K562 (cell line): ENCODE results near the gene ZFYVE1. TPM values are rescaled to one million over a fixed set of nuclear protein-coding genes. Genes with fewer than 3 reads are reported as not detected.
A peak's percentile ranks its signal among the peaks of the same experiment; 100 is the strongest.

ENCODE experiments used
- DACH1 ChIP-seq: fragments of 450-650 bp; IDR thresholded peaks from 2 replicates; pipeline ENCODE4 v1.6.1; 2018; ENCODE audit not compliant: partially characterized antibody
- ERF ChIP-seq: fragments of 450-650 bp; formaldehyde crosslinking; IDR thresholded peaks from 2 replicates; pipeline ENCODE4 v1.4.0; 2020; ENCODE audit warnings: mild to moderate bottlenecking, mixed read lengths
- EWSR1 ChIP-seq: fragments of 450-650 bp; IDR thresholded peaks from 2 replicates; pipeline ENCODE4 v1.6.1; 2018; ENCODE audit warnings: borderline replicate concordance, mild to moderate bottlenecking, low read depth, moderate library complexity; ENCODE audit not compliant: partially characterized antibody
- FOSL1 ChIP-seq: fragments of 200-800 bp; sonication (Bioruptor generic); conservative IDR thresholded peaks from 2 replicates; pipeline ENCODE4 v1.6.1; 2016; ENCODE audit warnings: missing genetic modification characterization, missing compliant biosample characterization
- HCFC1 ChIP-seq: IDR thresholded peaks from 2 replicates; pipeline ENCODE4 v1.6.1; 2012; ENCODE audit warnings: low read depth, low read length, improper control_type of control experiment
- JUND ChIP-seq, 2 experiments: IDR thresholded peaks; 2 replicates in 1 of 2; 3 replicates in 1 of 2; pipeline ENCODE4 v1.6.1; 2011; ENCODE audit warnings: borderline replicate concordance in 2 of 2, low read depth in 2 of 2, low read length in 2 of 2, improper control_type of control experiment in 1 of 2, missing biosample characterization in 1 of 2, missing genetic modification characterization in 1 of 2, missing genetic modification reagents in 1 of 2
- KLF1 ChIP-seq: fragments of 450-650 bp; IDR thresholded peaks from 2 replicates; pipeline ENCODE4 v1.6.1; 2016; ENCODE audit warnings: missing genetic modification characterization, missing compliant biosample characterization
- MITF ChIP-seq: IDR thresholded peaks from 2 replicates; pipeline ENCODE4 v1.6.1; 2014; ENCODE audit warnings: antibody characterized with exemption
- MYC ChIP-seq, 2 experiments: fragments of 250-450 bp in 1 of 2; sonication (Bioruptor Pico) in 1 of 2; IDR thresholded peaks; 2 replicates each; pipeline versions ENCODE4 v1.5.1 to v1.6.1; 2012 to 2021; ENCODE audit warnings: low read depth in 2 of 2, borderline replicate concordance in 1 of 2, improper control_type of control experiment in 1 of 2, low read length in 1 of 2, mild to moderate bottlenecking in 1 of 2, moderate library complexity in 1 of 2
- POLR2H ChIP-seq: IDR thresholded peaks from 2 replicates; pipeline ENCODE4 v1.6.1; 2016; ENCODE audit warnings: missing genetic modification characterization, low read depth, mild to moderate bottlenecking, control low read depth, missing compliant biosample characterization, moderate library complexity
- RFX5 ChIP-seq: IDR thresholded peaks from 2 replicates; pipeline ENCODE4 v1.6.1; 2011; ENCODE audit warnings: low read depth, mild to moderate bottlenecking, improper control_type of control experiment, low read length
- SRF ChIP-seq, 2 experiments: fragments of 250-450, 450-650 bp in 1 of 2; sonication (Bioruptor Pico) in 1 of 2; sonication (generic) in 1 of 2; formaldehyde crosslinking; IDR thresholded peaks; 2 replicates each; pipeline versions ENCODE4 v1.5.0 to v1.5.1; 2020 to 2022; ENCODE audit warnings: mild to moderate bottlenecking in 1 of 2, missing genetic modification reagents in 1 of 2
- TAF1 ChIP-seq: IDR thresholded peaks from 2 replicates; pipeline ENCODE4 v1.6.1; 2011; ENCODE audit warnings: mild to moderate bottlenecking, low read length, moderate library complexity; ENCODE audit not compliant: insufficient read depth, control insufficient read depth, severe bottlenecking; ENCODE audit errors: extremely low read depth
- ZKSCAN1 ChIP-seq: fragments of 150-350 bp; IDR thresholded peaks from 2 replicates; pipeline ENCODE4 v1.6.1; 2016; ENCODE audit warnings: low read depth, low read length
- ZNF263 ChIP-seq: sonication (generic); formaldehyde crosslinking; IDR thresholded peaks from 2 replicates; pipeline ENCODE4 v1.8.0; 2022; ENCODE audit warnings: mild to moderate bottlenecking, missing genetic modification reagents, borderline replicate concordance
- polyA plus RNA-seq, 8 experiments: library from polyadenylated mRNA; depleted of rRNA in 4 of 8; stranded (reverse) in 5 of 8; unstranded in 3 of 8; fragments of >200 nt; fragmentation: Nextera tagmentation in 2 of 8; fragmentation: Illumina TruSeq in 1 of 8; extraction: Ambion mirVana in 2 of 8; extraction: Trizol in 1 of 8; gene quantifications; 2 replicates each; pipeline versions ENCODE4 v1.2.1 to v1.2.3, GENCODE V29; 2011 to 2014; ENCODE audit warnings: inconsistent platforms in 1 of 8, missing spikeins in 1 of 8
- total RNA-seq, 7 experiments: library from RNA; depleted of rRNA in 6 of 7; stranded (reverse); fragments of >200 nt in 6 of 7; fragmentation: Illumina TruSeq in 2 of 7; extraction: Trizol in 2 of 7; gene quantifications; 2 replicates each; pipeline versions ENCODE4 v1.2.1 to v1.2.3, GENCODE V29; 2011 to 2021; ENCODE audit warnings: low replicate concordance in 1 of 7
- TF ChIP-seq, protein P1 (sequence below): fragments of 450-650 bp; formaldehyde crosslinking; IDR thresholded peaks from 2 replicates; pipeline ENCODE4 v1.4.0; 2020; ENCODE audit warnings: mild to moderate bottlenecking, mixed read lengths
- TF ChIP-seq, protein P2 (sequence below): fragments of 250-450 bp; sonication (Bioruptor Pico); IDR thresholded peaks from 2 replicates; pipeline ENCODE4 v1.5.0; 2022; ENCODE audit warnings: mild to moderate bottlenecking
- TF ChIP-seq, protein P3 (sequence below): sonication (generic); formaldehyde crosslinking; IDR thresholded peaks from 2 replicates; pipeline ENCODE4 v1.8.0; 2022; ENCODE audit warnings: missing genetic modification reagents, mild to moderate bottlenecking, borderline replicate concordance

The ZFYVE1 gene
- total and polyA plus RNA-seq, 9 of the 15 experiments (the other 6 are each of a cell fraction or from before 2014, with no cell fraction given): 0.62 to 5.5 (median 3.4) TPM

DNA sequence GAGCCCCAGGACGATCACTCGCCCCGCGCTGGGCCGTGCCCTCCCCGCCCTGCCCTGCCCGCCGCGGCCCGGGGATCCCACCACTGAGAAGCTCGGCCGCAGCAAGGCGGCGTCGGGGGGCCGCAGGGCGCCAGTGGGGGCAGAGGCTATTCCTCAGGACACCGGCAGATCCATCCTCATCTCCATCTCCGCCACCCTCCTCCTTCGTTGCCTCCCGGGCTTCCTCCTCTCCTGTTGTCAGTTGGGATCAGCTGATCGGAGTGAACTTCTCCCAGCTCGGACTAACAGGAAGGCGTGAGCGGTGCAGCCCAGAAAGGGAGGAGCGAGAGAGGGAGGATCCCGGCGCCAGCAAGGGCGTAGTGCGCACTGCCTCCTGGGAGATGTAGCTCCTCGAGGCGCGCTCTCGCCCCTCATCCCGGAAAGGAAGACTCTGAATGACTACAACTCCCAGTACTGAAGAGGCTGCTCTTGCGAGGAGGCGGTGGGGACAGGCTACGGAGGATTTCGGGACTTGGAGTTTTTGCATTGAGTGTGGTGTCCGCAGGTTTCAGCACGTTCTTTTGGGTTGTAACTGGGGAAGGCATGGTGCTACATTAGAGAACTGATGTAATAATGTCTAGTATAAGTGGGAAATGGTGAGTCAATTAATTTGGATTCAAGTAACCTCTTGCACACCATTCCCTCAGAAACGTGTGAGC lies at the start of gene ZFYVE1 (continued):
- TF ChIP-seq, protein P1, sequence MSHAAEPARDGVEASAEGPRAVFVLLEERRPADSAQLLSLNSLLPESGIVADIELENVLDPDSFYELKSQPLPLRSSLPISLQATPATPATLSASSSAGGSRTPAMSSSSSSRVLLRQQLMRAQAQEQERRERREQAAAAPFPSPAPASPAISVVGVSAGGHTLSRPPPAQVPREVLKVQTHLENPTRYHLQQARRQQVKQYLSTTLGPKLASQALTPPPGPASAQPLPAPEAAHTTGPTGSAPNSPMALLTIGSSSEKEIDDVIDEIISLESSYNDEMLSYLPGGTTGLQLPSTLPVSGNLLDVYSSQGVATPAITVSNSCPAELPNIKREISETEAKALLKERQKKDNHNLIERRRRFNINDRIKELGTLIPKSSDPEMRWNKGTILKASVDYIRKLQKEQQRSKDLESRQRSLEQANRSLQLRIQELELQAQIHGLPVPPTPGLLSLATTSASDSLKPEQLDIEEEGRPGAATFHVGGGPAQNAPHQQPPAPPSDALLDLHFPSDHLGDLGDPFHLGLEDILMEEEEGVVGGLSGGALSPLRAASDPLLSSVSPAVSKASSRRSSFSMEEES (CRISPR knock-in tag): no peak
- TF ChIP-seq HCFC1: peak; percentile 100
- TF ChIP-seq JUND (IDR thresholded peaks at IDR 0.05; ENCODE audit: borderline replicate concordance, low read depth, low read length): peak; percentile 41; the same call in 1 of the 2 replicates
- TF ChIP-seq JUND (tag; IDR thresholded peaks at IDR 0.05; ENCODE audit: borderline replicate concordance, low read depth, low read length): no peak; the same call in 2 of the 3 replicates
- TF ChIP-seq DACH1: peak; percentile 99
- TF ChIP-seq, protein P2, sequence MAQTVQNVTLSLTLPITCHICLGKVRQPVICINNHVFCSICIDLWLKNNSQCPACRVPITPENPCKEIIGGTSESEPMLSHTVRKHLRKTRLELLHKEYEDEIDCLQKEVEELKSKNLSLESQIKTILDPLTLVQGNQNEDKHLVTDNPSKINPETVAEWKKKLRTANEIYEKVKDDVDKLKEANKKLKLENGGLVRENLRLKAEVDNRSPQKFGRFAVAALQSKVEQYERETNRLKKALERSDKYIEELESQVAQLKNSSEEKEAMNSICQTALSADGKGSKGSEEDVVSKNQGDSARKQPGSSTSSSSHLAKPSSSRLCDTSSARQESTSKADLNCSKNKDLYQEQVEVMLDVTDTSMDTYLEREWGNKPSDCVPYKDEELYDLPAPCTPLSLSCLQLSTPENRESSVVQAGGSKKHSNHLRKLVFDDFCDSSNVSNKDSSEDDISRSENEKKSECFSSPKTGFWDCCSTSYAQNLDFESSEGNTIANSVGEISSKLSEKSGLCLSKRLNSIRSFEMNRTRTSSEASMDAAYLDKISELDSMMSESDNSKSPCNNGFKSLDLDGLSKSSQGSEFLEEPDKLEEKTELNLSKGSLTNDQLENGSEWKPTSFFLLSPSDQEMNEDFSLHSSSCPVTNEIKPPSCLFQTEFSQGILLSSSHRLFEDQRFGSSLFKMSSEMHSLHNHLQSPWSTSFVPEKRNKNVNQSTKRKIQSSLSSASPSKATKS (CRISPR knock-in tag): no peak
- 0 out of 2 replicates have a peak, but pooled peaks have one; percentile 46 for TF ChIP-seq MITF
- no peak for TF ChIP-seq ERF (CRISPR knock-in tag)
- TF ChIP-seq, protein P3, sequence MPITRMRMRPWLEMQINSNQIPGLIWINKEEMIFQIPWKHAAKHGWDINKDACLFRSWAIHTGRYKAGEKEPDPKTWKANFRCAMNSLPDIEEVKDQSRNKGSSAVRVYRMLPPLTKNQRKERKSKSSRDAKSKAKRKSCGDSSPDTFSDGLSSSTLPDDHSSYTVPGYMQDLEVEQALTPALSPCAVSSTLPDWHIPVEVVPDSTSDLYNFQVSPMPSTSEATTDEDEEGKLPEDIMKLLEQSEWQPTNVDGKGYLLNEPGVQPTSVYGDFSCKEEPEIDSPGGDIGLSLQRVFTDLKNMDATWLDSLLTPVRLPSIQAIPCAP (CRISPR knock-in tag): no peak
- TF ChIP-seq TAF1: peak; percentile 39
- TF ChIP-seq ZNF263 (CRISPR knock-in tag): peak; percentile 99
- TF ChIP-seq RFX5: no peak
- peak in 1 of 2 experiments; percentile 75; a peak in 2 of 4 replicates for TF ChIP-seq SRF (CRISPR knock-in tag; IDR thresholded peaks at IDR 0.05)
- peak; percentile 53 for TF ChIP-seq MYC (IDR thresholded peaks at IDR 0.05; ENCODE audit: low read depth, low read length)
- TF ChIP-seq MYC (CRISPR knock-in tag; IDR thresholded peaks at IDR 0.05; ENCODE audit: borderline replicate concordance, low read depth): no peak
- TF ChIP-seq KLF1: peak; percentile 51; the same call in 1 of the 2 replicates
- TF ChIP-seq EWSR1: no peak
- no peak for TF ChIP-seq POLR2H (tag)
- TF ChIP-seq FOSL1 (tag): peak; percentile 25; the same call in 1 of the 2 replicates
- TF ChIP-seq ZKSCAN1: no peak
